Colon (tissue), 2 donors: ENCODE data around the gene GCNT2.
"Not testable (repeated sequence)": the region's sequence is repeated elsewhere in the genome, so short reads cannot be mapped to it uniquely, and the experiment has no call there.

Experiments used
- FAIRE-seq: peaks from 2 replicates; lab custom pipeline; 2012; peaks lifted over from hg19 to GRCh38; lab: Jason Lieb, UNC
- donor health status: control.
- donor health status: control.

The GCNT2 gene

GRCh38 chr6:10521104-10521808 lies at the start of gene GCNT2:
TSS of gene GCNT2 (plus strand) at chr6:10521351. CDS start at chr6:10528912, 7,561 bp downstream.
- FAIRE-seq: no peak

- FAIRE-seq: no peak
Measured at GRCh38 chr6:10472634-10473033, 48.5 kb upstream of the GCNT2 start.

- FAIRE-seq: no peak
Measured at GRCh38 chr6:10478187-10479040, 42.7 kb upstream of the GCNT2 start.

- no peak for FAIRE-seq
Measured at GRCh38 chr6:10479939-10480700, 41.0 kb upstream of the GCNT2 start.

- no peak for FAIRE-seq
Measured at GRCh38 chr6:10481101-10481500, 40.0 kb upstream of the GCNT2 start.

- FAIRE-seq: no peak
Measured at GRCh38 chr6:10482636-10483257, 38.4 kb upstream of the GCNT2 start.

GRCh38 chr6:10484912-10485311 lies 36.2 kb upstream of the GCNT2 start:
- no peak for FAIRE-seq

- no peak for FAIRE-seq
Measured at GRCh38 chr6:10485406-10485805, 35.7 kb upstream of the GCNT2 start.

- FAIRE-seq: no peak
Measured at GRCh38 chr6:10486215-10486614, 34.9 kb upstream of the GCNT2 start.

- FAIRE-seq: not testable (repeated sequence)
Measured at GRCh38 chr6:10486944-10487588, 34.1 kb upstream of the GCNT2 start.

GRCh38 chr6:10487668-10488327 lies 33.4 kb upstream of the GCNT2 start:
- no peak for FAIRE-seq

GRCh38 chr6:10491463-10491862 lies 29.7 kb upstream of the GCNT2 start:
- FAIRE-seq: no peak

GRCh38 chr6:10491905-10492304 lies 29.2 kb upstream of the GCNT2 start:
- FAIRE-seq: not testable (repeated sequence)

- no peak for FAIRE-seq
Measured at GRCh38 chr6:10495029-10495428, 26.1 kb upstream of the GCNT2 start.

GRCh38 chr6:10505529-10505928 lies 15.6 kb upstream of the GCNT2 start:
- FAIRE-seq: no peak

GRCh38 chr6:10507298-10507697 lies 13.9 kb upstream of the GCNT2 start:
- no peak for FAIRE-seq

- no peak for FAIRE-seq
Measured at GRCh38 chr6:10507715-10508114, 13.4 kb upstream of the GCNT2 start.

GRCh38 chr6:10510592-10511367 lies 10.4 kb upstream of the GCNT2 start:
- no peak for FAIRE-seq

- FAIRE-seq: no peak
Measured at GRCh38 chr6:10511477-10511876, 9.7 kb upstream of the GCNT2 start.

- no peak for FAIRE-seq
Measured at GRCh38 chr6:10513544-10513943, 7.6 kb upstream of the GCNT2 start.
